TTC549 (cell line): ENCODE data around the gene POLR2E.
A peak's percentile ranks its signal among the peaks of the same experiment; 100 is the strongest.

Experiments used
- FAIRE-seq: peaks from 2 replicates; lab custom pipeline; 2012; peaks lifted over from hg19 to GRCh38; lab: Jason Lieb, UNC

POLR2E gene

GRCh38 chr19:1110809-1111640 is 15.8 kb upstream of the POLR2E start:
- no peak for FAIRE-seq

GRCh38 chr19:1109697-1110671 is 14.8 kb upstream of the POLR2E start:
- FAIRE-seq = no peak

- no peak for FAIRE-seq
Observed at GRCh38 chr19:1109032-1109551, 13.9 kb upstream of the POLR2E start.

GRCh38 chr19:1108291-1109031 is 13.3 kb upstream of the POLR2E start:
- FAIRE-seq = no peak

GRCh38 chr19:1107661-1108261 is 12.6 kb upstream of the POLR2E start:
- no peak for FAIRE-seq

- no peak for FAIRE-seq
Observed at GRCh38 chr19:1106841-1107660, 11.9 kb upstream of the POLR2E start.

GRCh38 chr19:1105873-1106840 is 11.0 kb upstream of the POLR2E start:
- no peak for FAIRE-seq

GRCh38 chr19:1105008-1105872 is 10.1 kb upstream of the POLR2E start:
- no peak for FAIRE-seq

- no peak for FAIRE-seq
Observed at GRCh38 chr19:1104311-1105007, 9.3 kb upstream of the POLR2E start.

- peak; percentile 92 for FAIRE-seq
Observed at GRCh38 chr19:1103708-1104310, 8.6 kb upstream of the POLR2E start, which contains the start of gene GPX4. TSS of gene GPX4 (plus strand) at chr19:1103994. CDS start at chr19:1104044, 50 bp downstream.

- no peak for FAIRE-seq
Observed at GRCh38 chr19:1103132-1103707, 8.0 kb upstream of the POLR2E start.

- no peak for FAIRE-seq
Observed at GRCh38 chr19:1102407-1103131, 7.4 kb upstream of the POLR2E start.

- FAIRE-seq = no peak
Observed at GRCh38 chr19:1101337-1101698, 6.1 kb upstream of the POLR2E start.

- FAIRE-seq = no peak
Observed at GRCh38 chr19:1098177-1099051, 3.2 kb upstream of the POLR2E start.

GRCh38 chr19:1097810-1098176 is 2.6 kb upstream of the POLR2E start:
- FAIRE-seq = no peak

GRCh38 chr19:1094655-1094977 is 559 bp downstream of the POLR2E start:
- no peak for FAIRE-seq
